HFFc6 (cell line): ENCODE results near the gene EGLN1. TPM values are rescaled to one million over a fixed set of nuclear protein-coding genes. Genes with fewer than 3 reads are reported as not detected.

ENCODE experiments used
- DNase-seq: peaks from one replicate; pipeline ENCODE4 v3.0.0-alpha.2; 2018
- H3K27ac Mint-ChIP-seq: 2 replicates; pipeline ENCODE4 v1.8.0; 2020; ENCODE audit warnings: mild to moderate bottlenecking, mixed read lengths
- H3K27me3 Mint-ChIP-seq: 2 replicates; pipeline ENCODE4 v1.8.0; 2021; ENCODE audit warnings: mild to moderate bottlenecking, moderate library complexity, mixed read lengths; ENCODE audit not compliant: insufficient read depth
- H3K36me3 Mint-ChIP-seq: 2 replicates; pipeline ENCODE4 v1.8.0; 2021; ENCODE audit warnings: low read depth, mixed read lengths
- H3K4me1 Mint-ChIP-seq: 2 replicates; pipeline ENCODE4 v1.8.0; 2020; ENCODE audit warnings: low read depth, mixed read lengths
- H3K4me3 Mint-ChIP-seq: 2 replicates; pipeline ENCODE4 v1.8.0; 2020; ENCODE audit warnings: mild to moderate bottlenecking, moderate library complexity, mixed read lengths
- H3K9me3 Mint-ChIP-seq: 2 replicates; pipeline ENCODE4 v1.8.0; 2020; ENCODE audit warnings: mild to moderate bottlenecking, mixed read lengths
- CTCF ChIP-seq: fragments of 200-600 bp; sonication (generic); IDR thresholded peaks from 2 replicates; pipeline ENCODE4 v1.5.0; 2021; ENCODE audit warnings: antibody characterized with exemption, mild to moderate bottlenecking
- total RNA-seq, 6 experiments: library from RNA; stranded (reverse); fragmentation: NEBNext Ultra II Directional; extraction: Animal tissue kit (Norgen Biotek cat#: 25700); gene quantifications; 2 replicates in 1 of 6; 3 replicates in 5 of 6; pipeline ENCODE4 v1.2.3, GENCODE V29; 2021

The EGLN1 gene
- total RNA-seq, 6 experiments from 2014 or later, result 22.5 to 31.8 (median 26.0) TPM

GRCh38 chr1:231357831-231358354 is 64.2 kb downstream of the EGLN1 start:
- Mint-ChIP-seq H3K9me3 (no peaks in the 10 kb centered on the region), H3K4me1 (peaks cover 28% of the 10 kb centered on the region), H3K4me3 (0 out of 2 replicates have a peak overlapping the region, but pooled peaks have one; percentile 19), H3K27ac (peak overlapping the region; percentile 74), H3K27me3 (no peaks in the 10 kb centered on the region), H3K36me3 (peaks cover 16% of the 10 kb centered on the region)
- DNase-seq, result peak; percentile 77
- peak; percentile 93 for TF ChIP-seq CTCF

GRCh38 chr1:231357187-231357772 is 64.8 kb downstream of the EGLN1 start:
- TF ChIP-seq CTCF, result no peak
- Mint-ChIP-seq H3K36me3 (peaks cover 14% of the 10 kb centered on the region), H3K4me3 (no peak overlapping the region), H3K27me3 (no peaks in the 10 kb centered on the region), H3K9me3 (no peaks in the 10 kb centered on the region), H3K4me1 (peaks cover 28% of the 10 kb centered on the region), H3K27ac (0 out of 2 replicates have a peak overlapping the region, but pooled peaks have one; percentile 74)
- no peak for DNase-seq

GRCh38 chr1:231355171-231355570 is 66.9 kb downstream of the EGLN1 start:
- TF ChIP-seq CTCF, result no peak
- peaks cover 4% of the 10 kb centered on the region; the same call in 1 of the 2 replicates for H3K36me3 Mint-ChIP-seq
- no peak for DNase-seq
- H3K27ac Mint-ChIP-seq, result peak overlapping the region; percentile 53
- no peak overlapping the region for H3K4me3 Mint-ChIP-seq
- no peaks in the 10 kb centered on the region for H3K27me3 Mint-ChIP-seq
- H3K4me1 Mint-ChIP-seq, result peaks cover 28% of the 10 kb centered on the region
- no peaks in the 10 kb centered on the region for H3K9me3 Mint-ChIP-seq

GRCh38 chr1:231354330-231355020 is 67.6 kb downstream of the EGLN1 start:
- Mint-ChIP-seq H3K27ac (no peak overlapping the region), H3K36me3 (peaks cover 4% of the 10 kb centered on the region; the same call in 1 of the 2 replicates), H3K4me3 (no peak overlapping the region), H3K4me1 (peaks cover 23% of the 10 kb centered on the region), H3K9me3 (no peaks in the 10 kb centered on the region), H3K27me3 (no peaks in the 10 kb centered on the region)
- TF ChIP-seq CTCF, result no peak
- no peak for DNase-seq

GRCh38 chr1:231353086-231353485 is 69.0 kb downstream of the EGLN1 start:
- Mint-ChIP-seq H3K36me3 (peaks cover 9% of the 10 kb centered on the region; the same call in 1 of the 2 replicates), H3K27me3 (no peaks in the 10 kb centered on the region), H3K9me3 (no peaks in the 10 kb centered on the region), H3K4me3 (no peak overlapping the region), H3K27ac (no peak overlapping the region), H3K4me1 (peaks cover 14% of the 10 kb centered on the region)
- no peak for TF ChIP-seq CTCF
- DNase-seq, result no peak
